Measurements from ENCODE around the gene SUMO3. TPM values are rescaled to one million over a fixed set of nuclear protein-coding genes. Genes with fewer than 3 reads are reported as not detected.

Gene SUMO3
- total RNA-seq, 1 donor from 2014 or later = 66.0 TPM

DNA sequence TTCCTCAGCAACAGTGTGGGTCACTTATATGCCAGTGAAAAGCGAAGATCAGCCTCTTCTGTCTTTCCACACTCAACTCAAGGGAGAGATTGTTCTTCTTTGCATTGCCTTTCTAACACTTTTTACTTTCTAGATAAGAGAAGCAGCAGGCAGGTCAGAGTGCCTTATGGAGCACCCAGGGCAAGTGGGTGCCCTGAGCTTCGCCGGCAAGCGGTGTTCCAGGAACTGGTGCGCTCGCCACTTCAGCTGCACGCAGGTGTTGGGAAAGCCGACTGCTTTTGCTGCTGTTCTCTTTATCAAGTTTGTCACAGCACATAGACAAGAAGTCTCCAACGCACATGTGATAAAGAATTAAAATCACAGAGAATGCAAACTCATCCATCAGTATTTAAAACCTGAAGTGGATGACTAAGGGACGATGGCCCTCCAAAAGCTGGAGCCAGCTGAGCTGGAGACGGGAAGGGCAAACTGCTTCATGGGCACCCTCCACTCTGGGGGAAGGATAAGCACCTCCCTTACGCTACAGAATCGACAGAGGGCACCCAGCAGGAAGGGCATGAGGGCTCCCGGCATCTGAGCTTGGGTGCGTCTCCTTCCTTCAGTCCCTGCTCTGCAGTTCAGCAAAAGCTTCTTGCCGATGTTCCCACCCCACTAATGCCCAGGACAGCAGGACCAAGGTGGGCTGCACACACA lies 36.9 kb downstream of the SUMO3 start:
- intact Hi-C loops (cut with micrococcal nuclease) = no loop called here
- ChIA-PET CTCF (interaction anchor here (0.7 to 3.2 kb wide), 2 partner anchors 13 to 208 kb away, joined by 3 to 11 read pairs; no protein-coding TSS in a partner anchor), POLR2A (no interaction called here)
- Mint-ChIP-seq H3K4me3 (no peak overlapping the region), H3K27me3 (no peaks in the 10 kb centered on the region), H3K9me3 (no peaks in the 10 kb centered on the region), H3K4me1 (peaks cover 15% of the 10 kb centered on the region), H3K27ac (no peak overlapping the region), H3K36me3 (ENCODE audit: low read depth) (peaks cover 64% of the 10 kb centered on the region)
- no peak for DNase-seq
- ATAC-seq (ENCODE audit: low read depth) = no peak
- TF ChIP-seq, protein P1, sequence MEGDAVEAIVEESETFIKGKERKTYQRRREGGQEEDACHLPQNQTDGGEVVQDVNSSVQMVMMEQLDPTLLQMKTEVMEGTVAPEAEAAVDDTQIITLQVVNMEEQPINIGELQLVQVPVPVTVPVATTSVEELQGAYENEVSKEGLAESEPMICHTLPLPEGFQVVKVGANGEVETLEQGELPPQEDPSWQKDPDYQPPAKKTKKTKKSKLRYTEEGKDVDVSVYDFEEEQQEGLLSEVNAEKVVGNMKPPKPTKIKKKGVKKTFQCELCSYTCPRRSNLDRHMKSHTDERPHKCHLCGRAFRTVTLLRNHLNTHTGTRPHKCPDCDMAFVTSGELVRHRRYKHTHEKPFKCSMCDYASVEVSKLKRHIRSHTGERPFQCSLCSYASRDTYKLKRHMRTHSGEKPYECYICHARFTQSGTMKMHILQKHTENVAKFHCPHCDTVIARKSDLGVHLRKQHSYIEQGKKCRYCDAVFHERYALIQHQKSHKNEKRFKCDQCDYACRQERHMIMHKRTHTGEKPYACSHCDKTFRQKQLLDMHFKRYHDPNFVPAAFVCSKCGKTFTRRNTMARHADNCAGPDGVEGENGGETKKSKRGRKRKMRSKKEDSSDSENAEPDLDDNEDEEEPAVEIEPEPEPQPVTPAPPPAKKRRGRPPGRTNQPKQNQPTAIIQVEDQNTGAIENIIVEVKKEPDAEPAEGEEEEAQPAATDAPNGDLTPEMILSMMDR (IDR thresholded peaks at IDR 0.05) = no peak

- POLR2A ChIA-PET = no interaction called here
- ATAC-seq (ENCODE audit: low read depth) (no peak), DNase-seq (no peak)
- Mint-ChIP-seq H3K9me3 (no peaks in the 10 kb centered on the region), H3K4me1 (peaks cover 10% of the 10 kb centered on the region), H3K27me3 (no peaks in the 10 kb centered on the region), H3K4me3 (no peak overlapping the region), H3K36me3 (ENCODE audit: low read depth) (peaks cover 62% of the 10 kb centered on the region), H3K27ac (no peak overlapping the region)
- TF ChIP-seq, protein P1 (IDR thresholded peaks at IDR 0.05) = no peak
- intact Hi-C loops (cut with micrococcal nuclease) = no loop called here
- CTCF ChIA-PET = no interaction called here
Observed at GRCh38 chr21:44780137-44780502, 37.7 kb downstream of the SUMO3 start.

DNA sequence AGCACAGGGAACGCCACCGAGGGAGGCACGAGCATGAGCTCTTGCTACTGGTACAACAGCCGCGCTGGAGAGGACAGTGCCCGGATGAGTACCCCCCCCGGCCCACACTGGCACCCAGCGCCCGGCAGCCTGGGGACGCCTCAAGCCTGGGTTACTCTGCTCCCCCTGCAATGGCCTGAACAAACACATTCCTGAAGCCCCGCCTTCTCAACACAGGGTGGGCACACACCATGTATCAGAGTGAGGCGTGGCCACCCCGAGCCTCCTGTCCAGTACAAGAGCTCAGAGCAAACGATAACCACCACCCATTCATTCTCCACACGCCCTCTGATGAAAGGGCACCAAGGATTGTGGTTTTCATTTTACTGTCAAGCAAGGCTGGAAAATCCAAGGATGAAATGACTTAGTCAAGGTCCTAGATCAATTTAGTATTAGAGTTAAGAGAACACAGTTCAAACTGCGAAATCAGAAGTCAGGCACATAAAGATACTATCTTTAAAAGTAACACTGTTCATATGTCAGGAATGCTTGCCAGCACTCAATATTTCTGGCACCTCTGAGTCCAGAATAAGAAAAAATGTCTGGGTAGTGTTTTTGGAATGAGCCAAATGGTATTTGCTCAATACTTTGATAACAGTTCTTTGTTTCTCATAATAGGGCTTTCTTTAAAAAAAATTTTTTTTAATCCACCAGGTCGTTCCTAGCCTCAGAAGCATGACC lies 38.3 kb downstream of the SUMO3 start:
- Mint-ChIP-seq H3K9me3 (no peaks in the 10 kb centered on the region), H3K4me1 (peaks cover 10% of the 10 kb centered on the region), H3K27ac (no peak overlapping the region), H3K27me3 (no peaks in the 10 kb centered on the region), H3K4me3 (no peak overlapping the region), H3K36me3 (ENCODE audit: low read depth) (peaks cover 64% of the 10 kb centered on the region)
- ATAC-seq (ENCODE audit: low read depth) (no peak), DNase-seq (no peak)
- TF ChIP-seq, protein P1 (IDR thresholded peaks at IDR 0.05) = no peak
- intact Hi-C loops (cut with micrococcal nuclease) = no loop called here
- CTCF ChIA-PET = no interaction called here
- POLR2A ChIA-PET = no interaction called here

DNA sequence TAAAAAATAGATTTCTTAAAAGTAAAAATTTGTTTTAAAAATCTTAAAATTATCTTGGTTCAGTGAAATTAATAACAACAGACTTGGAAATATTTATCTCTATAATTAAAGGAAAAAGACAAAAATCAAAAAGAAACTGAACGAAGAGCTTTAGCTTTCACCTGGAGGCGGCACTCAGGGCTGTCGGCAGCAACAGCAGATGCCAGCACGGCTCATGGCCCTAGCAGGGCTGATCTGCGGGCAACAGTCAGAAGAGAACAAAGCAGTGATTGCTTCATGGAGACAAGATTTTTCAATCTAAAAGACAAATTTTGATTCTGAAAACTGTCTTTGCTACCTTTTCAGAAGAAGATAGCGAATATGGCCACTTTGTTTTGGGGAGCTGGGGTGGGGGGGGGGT lies 38.9 kb downstream of the SUMO3 start:
- H3K27me3 Mint-ChIP-seq = no peaks in the 10 kb centered on the region
- intact Hi-C loops (cut with micrococcal nuclease) = no loop called here
- peaks cover 68% of the 10 kb centered on the region for H3K36me3 Mint-ChIP-seq (ENCODE audit: low read depth)
- H3K9me3 Mint-ChIP-seq = no peaks in the 10 kb centered on the region
- ATAC-seq (ENCODE audit: low read depth) (no peak), DNase-seq (no peak)
- no peak overlapping the region for H3K4me3 Mint-ChIP-seq
- peaks cover 10% of the 10 kb centered on the region for H3K4me1 Mint-ChIP-seq
- no peak overlapping the region for H3K27ac Mint-ChIP-seq
- ChIA-PET POLR2A (no interaction called here), CTCF (no interaction called here)
- TF ChIP-seq, protein P1 (IDR thresholded peaks at IDR 0.05) = no peak

- TF ChIP-seq, protein P1 (IDR thresholded peaks at IDR 0.05) = no peak
- ChIA-PET POLR2A (no interaction called here), CTCF (no interaction called here)
- H3K9me3 Mint-ChIP-seq = no peaks in the 10 kb centered on the region
- no peaks in the 10 kb centered on the region for H3K27me3 Mint-ChIP-seq
- no peak for DNase-seq
- peaks cover 10% of the 10 kb centered on the region for H3K4me1 Mint-ChIP-seq
- H3K4me3 Mint-ChIP-seq = no peak overlapping the region
- no peak overlapping the region for H3K27ac Mint-ChIP-seq
- H3K36me3 Mint-ChIP-seq (ENCODE audit: low read depth) = peaks cover 73% of the 10 kb centered on the region
- intact Hi-C loops (cut with micrococcal nuclease) = no loop called here
- no peak for ATAC-seq (ENCODE audit: low read depth)
Observed at GRCh38 chr21:44778499-44778911, 39.4 kb downstream of the SUMO3 start.

Measured in activated B cell treated with CpG ODN at 0.5 μM for 24 hours (primary cell).